Hepatocyte (in vitro differentiated cells): ENCODE measurements around the gene ARHGAP42. TPM values are rescaled to one million over a fixed set of nuclear protein-coding genes. Genes with fewer than 3 reads are reported as not detected.

ENCODE experiments used
- DNase-seq: peaks from one replicate; pipeline ENCODE4 v3.0.0-alpha.2; 2016; ENCODE audit warnings: low spot score
- H2AFZ ChIP-seq: fragments of 200-600 bp; sonication (generic); 2 replicates; pipeline ENCODE4 v1.6.0; 2016; ENCODE audit warnings: antibody characterized with exemption, mild to moderate bottlenecking
- H3K27ac ChIP-seq: fragments of 200-600 bp; sonication (generic); 2 replicates; pipeline ENCODE4 v1.5.1; 2016; ENCODE audit warnings: mild to moderate bottlenecking
- H3K27me3 ChIP-seq: fragments of 200-600 bp; sonication (generic); 2 replicates; pipeline ENCODE4 v1.6.1; 2016
- H3K36me3 ChIP-seq: fragments of 200-600 bp; sonication (generic); replicated peaks from 2 replicates; pipeline ENCODE4 v1.5.1; 2016; ENCODE audit warnings: low read depth; ENCODE audit not compliant: insufficient read depth
- H3K4me1 ChIP-seq: fragments of 200-600 bp; sonication (generic); 2 replicates; pipeline ENCODE4 v1.5.1; 2016; ENCODE audit warnings: mild to moderate bottlenecking, moderate library complexity; ENCODE audit not compliant: insufficient read depth
- H3K4me2 ChIP-seq: fragments of 200-600 bp; sonication (generic); 2 replicates; pipeline ENCODE4 v1.6.0; 2016
- H3K4me3 ChIP-seq: fragments of 200-600 bp; sonication (generic); 2 replicates; pipeline ENCODE4 v1.5.1; 2016; ENCODE audit warnings: mild to moderate bottlenecking
- H3K79me2 ChIP-seq: fragments of 200-600 bp; sonication (generic); 2 replicates; pipeline ENCODE4 v1.6.0; 2017; ENCODE audit warnings: mild to moderate bottlenecking
- H3K9me2 ChIP-seq: fragments of 200-600 bp; sonication (generic); replicated peaks from 2 replicates; pipeline ENCODE4 v1.6.0; 2017; ENCODE audit warnings: mild to moderate bottlenecking; ENCODE audit not compliant: insufficient read depth
- H3K9me3 ChIP-seq: fragments of 200-600 bp; sonication (generic); 2 replicates; pipeline ENCODE4 v1.5.1; 2016; ENCODE audit warnings: low read depth, mild to moderate bottlenecking
- H4K20me1 ChIP-seq: fragments of 200-600 bp; sonication (generic); 2 replicates; pipeline ENCODE4 v1.6.0; 2016; ENCODE audit warnings: mild to moderate bottlenecking; ENCODE audit not compliant: insufficient read depth, poor library complexity, severe bottlenecking
- CTCF ChIP-seq: fragments of 200-600 bp; sonication (generic); IDR thresholded peaks from 2 replicates; pipeline ENCODE4 v1.5.1; 2016; ENCODE audit warnings: antibody characterized with exemption, mild to moderate bottlenecking; ENCODE audit not compliant: poor library complexity
- EZH2 ChIP-seq: fragments of 200-600 bp; sonication (generic); IDR thresholded peaks from 2 replicates; pipeline ENCODE4 v1.6.1; 2016; ENCODE audit warnings: antibody characterized with exemption, mild to moderate bottlenecking, borderline replicate concordance
- EZH2phosphoT487 ChIP-seq: fragments of 200-600 bp; sonication (generic); IDR thresholded peaks from one replicate; pipeline ENCODE4 v1.6.1; 2018; ENCODE audit warnings: antibody characterized with exemption, mild to moderate bottlenecking, low read depth, moderate library complexity; ENCODE audit not compliant: unreplicated experiment, severe bottlenecking
- WGBS: methylation state at CpG from one replicate; pipeline ENCODE4 v1.1.6; 2016; ENCODE audit warnings: low lambda C conversion rate; ENCODE audit errors: missing lambda C conversion rate; 5-methylcytosine and 5-hydroxymethylcytosine counted together
- polyA plus RNA-seq: library from polyadenylated mRNA; unstranded; fragments of >200 nt; fragmentation: Nextera tagmentation; extraction: Ambion mirVana; gene quantifications from 2 replicates; pipeline ENCODE4 v1.2.1, GENCODE V29; 2016
- total RNA-seq: library from RNA; depleted of rRNA; stranded (reverse); fragments of >200 nt; gene quantifications from 2 replicates; pipeline ENCODE4 v1.2.3, GENCODE V29; 2014

Gene ARHGAP42
- total and polyA plus RNA-seq, 2 experiments from 2014 or later, result 8.7 to 26.5 TPM

GRCh38 chr11:100719809-100720221 lies 32.7 kb downstream of the ARHGAP42 start:
- Histone ChIP-seq H3K4me2 (peak overlapping the region; percentile 41), H3K4me1 (peaks cover 11% of the 10 kb centered on the region), H3K4me3 (no peak overlapping the region), H3K27me3 (no peaks in the 10 kb centered on the region), H3K27ac (peak overlapping the region; percentile 69), H2AFZ (no peak overlapping the region), H3K36me3 (no peaks in the 10 kb centered on the region), H3K9me3 (no peaks in the 10 kb centered on the region), H3K9me2 (no peaks in the 10 kb centered on the region), H3K79me2 (peaks cover 72% of the 10 kb centered on the region), H4K20me1 (no peaks in the 10 kb centered on the region)
- TF ChIP-seq EZH2phosphoT487, result no peak
- TF ChIP-seq EZH2, result no peak
- TF ChIP-seq CTCF, result no peak
- 38% methylated on average over 3 of the region's 3 CpGs for WGBS
- DNase-seq, result peak; percentile 45

- H2AFZ ChIP-seq, result no peak overlapping the region
- H3K79me2 ChIP-seq, result peaks cover 83% of the 10 kb centered on the region
Measured at GRCh38 chr11:100726680-100727079, 39.6 kb downstream of the ARHGAP42 start.

GRCh38 chr11:100727410-100727809 lies 40.3 kb downstream of the ARHGAP42 start:
- Histone ChIP-seq H3K4me2 (no peak overlapping the region), H3K4me1 (no peaks in the 10 kb centered on the region), H4K20me1 (no peaks in the 10 kb centered on the region), H2AFZ (no peak overlapping the region), H3K79me2 (peaks cover 81% of the 10 kb centered on the region), H3K4me3 (no peak overlapping the region), H3K27ac (no peak overlapping the region), H3K9me2 (no peaks in the 10 kb centered on the region), H3K36me3 (no peaks in the 10 kb centered on the region), H3K27me3 (no peaks in the 10 kb centered on the region), H3K9me3 (no peaks in the 10 kb centered on the region)
- DNase-seq, result peak; percentile 15
- TF ChIP-seq EZH2, result no peak
- no peak for TF ChIP-seq EZH2phosphoT487
- TF ChIP-seq CTCF, result no peak
- WGBS, result 86% methylated on average over 9 of the region's 9 CpGs

More at GRCh38 chr11:100726680-100727079, 39.6 kb downstream of the ARHGAP42 start:
- 68% methylated on average over 1 of the region's 1 CpG for WGBS
- H3K9me3 ChIP-seq, result no peaks in the 10 kb centered on the region
- no peaks in the 10 kb centered on the region for H3K9me2 ChIP-seq
- no peak overlapping the region for H3K27ac ChIP-seq
- no peaks in the 10 kb centered on the region for H3K36me3 ChIP-seq
- no peaks in the 10 kb centered on the region for H4K20me1 ChIP-seq
- H3K4me3 ChIP-seq, result no peak overlapping the region
- H3K27me3 ChIP-seq, result no peaks in the 10 kb centered on the region
- H3K4me1 ChIP-seq, result no peaks in the 10 kb centered on the region
- no peak overlapping the region for H3K4me2 ChIP-seq
- TF ChIP-seq EZH2phosphoT487, result no peak
- TF ChIP-seq EZH2, result no peak
- TF ChIP-seq CTCF, result no peak
- no peak for DNase-seq

GRCh38 chr11:100730266-100730665 lies 43.2 kb downstream of the ARHGAP42 start:
- 71% methylated on average over 3 of the region's 3 CpGs for WGBS
- DNase-seq, result no peak
- H3K36me3 ChIP-seq, result no peaks in the 10 kb centered on the region
- H4K20me1 ChIP-seq, result no peaks in the 10 kb centered on the region
- no peak overlapping the region for H2AFZ ChIP-seq
- no peaks in the 10 kb centered on the region for H3K9me2 ChIP-seq
- no peaks in the 10 kb centered on the region for H3K27me3 ChIP-seq
- H3K4me3 ChIP-seq, result no peak overlapping the region
- H3K4me1 ChIP-seq, result no peaks in the 10 kb centered on the region
- peaks cover 77% of the 10 kb centered on the region for H3K79me2 ChIP-seq
- no peaks in the 10 kb centered on the region for H3K9me3 ChIP-seq
- H3K4me2 ChIP-seq, result no peak overlapping the region
- no peak overlapping the region for H3K27ac ChIP-seq
- TF ChIP-seq CTCF (no peak), EZH2 (no peak), EZH2phosphoT487 (no peak)
